Measurements from ENCODE around the gene PTPN1. TPM values are rescaled to one million over a fixed set of nuclear protein-coding genes. Genes with fewer than 3 reads are reported as not detected.

Gene PTPN1
- polyA plus RNA-seq, 1 of the 3 experiments (the other 2 are of a cell fraction): 23.6 TPM

- no peaks in the 10 kb centered on the region for H3K27me3 ChIP-seq (ENCODE audit: insufficient read depth)
- H3K4me2 ChIP-seq: no peak overlapping the region
- no peaks in the 10 kb centered on the region for H3K79me2 ChIP-seq (ENCODE audit: insufficient read depth)
- H3F3A ChIP-seq (replicated peaks; ENCODE audit: insufficient read depth): no peaks in the 10 kb centered on the region
- H2AFZ ChIP-seq (ENCODE audit: low read depth): no peak overlapping the region
- CTCF ChIA-PET: no interaction called here
- POLR2A ChIA-PET: no interaction called here
- WGBS (ENCODE audit: low lambda C conversion rate): 52% methylated on average over 3 of the region's 4 CpGs
- no peaks in the 10 kb centered on the region for H3K36me3 ChIP-seq (replicated peaks in 1 of 2; ENCODE audit: control insufficient read depth in 1 of 2, insufficient read depth in 2 of 2, low read length in 1 of 2)
- H3K4me3 ChIP-seq (ENCODE audit: low read depth in 2 of 2, low read length in 1 of 2): no peak overlapping the region
- no peaks in the 10 kb centered on the region for H3K9me2 ChIP-seq
- H3K4me1 ChIP-seq (ENCODE audit: control insufficient read depth in 1 of 2, insufficient read depth in 2 of 2, low read depth in 1 of 2, low read length in 1 of 2): peaks cover 0 to 9% of the 10 kb centered on the region in 2 experiments; a peak in 1 of 4 replicates
- no peak overlapping the region for H3K27ac ChIP-seq (ENCODE audit: low read depth in 2 of 2, low read length in 1 of 2)
- no peak for TF ChIP-seq REST (IDR thresholded peaks at IDR 0.05; ENCODE audit: low read depth, low read length)
- no peak for TF ChIP-seq CHD2 (IDR thresholded peaks at IDR 0.05; ENCODE audit: low read length, partially characterized antibody)
- TF ChIP-seq EP300 (IDR thresholded peaks at IDR 0.05; ENCODE audit: borderline replicate concordance in 1 of 2, low read depth in 1 of 2, low read length in 1 of 2): no peak
- TF ChIP-seq SIN3A (IDR thresholded peaks at IDR 0.05; ENCODE audit: borderline replicate concordance, low read depth, low read length): no peak
- no peak for TF ChIP-seq IRF3 (IDR thresholded peaks at IDR 0.05; ENCODE audit: low read depth, low read length)
- no peak for TF ChIP-seq MXI1 (IDR thresholded peaks at IDR 0.05; ENCODE audit: low read depth, low read length)
- no peak for TF ChIP-seq MAX (IDR thresholded peaks at IDR 0.05; ENCODE audit: low read depth)
- no peak for TF ChIP-seq YY1 (IDR thresholded peaks at IDR 0.05; ENCODE audit: low read depth)
- TF ChIP-seq RCOR1 (IDR thresholded peaks at IDR 0.05; ENCODE audit: low read length): no peak
- TF ChIP-seq JUND (IDR thresholded peaks at IDR 0.05): no peak
- no peak for TF ChIP-seq USF1 (IDR thresholded peaks at IDR 0.05; ENCODE audit: borderline replicate concordance, low read depth)
- no peak for TF ChIP-seq EZH2phosphoT487 (IDR thresholded peaks at IDR 0.05; ENCODE audit: borderline replicate concordance, low read depth)
- no peak for TF ChIP-seq GATA2 (CRISPR knock-in tag; IDR thresholded peaks at IDR 0.05)
- no peak for TF ChIP-seq TCF12 (IDR thresholded peaks at IDR 0.05)
- no peak for DNase-seq
- H3K9ac ChIP-seq: no peak overlapping the region
- peaks cover 3% of the 10 kb centered on the region; the same call in 1 of the 2 replicates for H3K9me3 ChIP-seq
- H4K20me1 ChIP-seq (ENCODE audit: insufficient read depth): no peaks in the 10 kb centered on the region
These were observed 111.0 kb downstream of the PTPN1 start for GRCh38 chr20:50621068-50621665.
